Neural progenitor cell (in vitro differentiated cells): ENCODE measurements around the gene UBE2L5.

ENCODE experiments used
- EZH2 ChIP-seq: fragments of 200-600 bp; sonication (generic); IDR thresholded peaks from 2 replicates; pipeline ENCODE4 v1.6.1; 2017; ENCODE audit warnings: antibody characterized with exemption, mild to moderate bottlenecking, moderate library complexity
- TF ChIP-seq, protein P1 (sequence below): fragments of 200-600 bp; sonication (generic); IDR thresholded peaks from 2 replicates; pipeline ENCODE4 v1.5.1; 2017; ENCODE audit warnings: antibody characterized with exemption, mild to moderate bottlenecking

DNA sequence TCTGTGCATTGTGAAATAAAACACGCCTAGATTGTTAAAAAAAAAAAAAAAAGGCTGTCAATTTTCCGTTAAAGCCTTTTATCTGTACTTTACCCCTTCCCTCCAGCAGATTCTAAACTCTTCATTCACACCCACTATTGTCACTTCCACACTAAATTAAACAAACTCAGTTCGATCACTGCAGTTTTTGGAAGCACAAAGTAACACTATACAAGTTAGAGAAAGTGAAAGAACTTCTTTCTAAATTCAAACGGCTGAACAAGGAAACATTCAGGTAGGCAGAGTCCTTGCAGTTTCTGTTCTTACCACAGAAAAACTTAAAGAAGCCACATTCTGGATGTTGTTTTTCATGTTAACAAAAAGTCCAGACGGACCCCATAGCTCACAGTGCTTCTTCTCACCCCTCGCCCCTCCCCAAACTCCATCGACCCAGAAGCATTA lies 27.5 kb upstream of the UBE2L5 start:
- TF ChIP-seq, protein P1, sequence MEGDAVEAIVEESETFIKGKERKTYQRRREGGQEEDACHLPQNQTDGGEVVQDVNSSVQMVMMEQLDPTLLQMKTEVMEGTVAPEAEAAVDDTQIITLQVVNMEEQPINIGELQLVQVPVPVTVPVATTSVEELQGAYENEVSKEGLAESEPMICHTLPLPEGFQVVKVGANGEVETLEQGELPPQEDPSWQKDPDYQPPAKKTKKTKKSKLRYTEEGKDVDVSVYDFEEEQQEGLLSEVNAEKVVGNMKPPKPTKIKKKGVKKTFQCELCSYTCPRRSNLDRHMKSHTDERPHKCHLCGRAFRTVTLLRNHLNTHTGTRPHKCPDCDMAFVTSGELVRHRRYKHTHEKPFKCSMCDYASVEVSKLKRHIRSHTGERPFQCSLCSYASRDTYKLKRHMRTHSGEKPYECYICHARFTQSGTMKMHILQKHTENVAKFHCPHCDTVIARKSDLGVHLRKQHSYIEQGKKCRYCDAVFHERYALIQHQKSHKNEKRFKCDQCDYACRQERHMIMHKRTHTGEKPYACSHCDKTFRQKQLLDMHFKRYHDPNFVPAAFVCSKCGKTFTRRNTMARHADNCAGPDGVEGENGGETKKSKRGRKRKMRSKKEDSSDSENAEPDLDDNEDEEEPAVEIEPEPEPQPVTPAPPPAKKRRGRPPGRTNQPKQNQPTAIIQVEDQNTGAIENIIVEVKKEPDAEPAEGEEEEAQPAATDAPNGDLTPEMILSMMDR: no peak
- no peak for TF ChIP-seq EZH2
